Activated CD8-positive, alpha-beta memory T cell treated with anti-CD3 and anti-CD28 coated beads, Interleukin-2, amount 50 U/mL, for 24 hours (primary cell): ENCODE data around the gene DHX29.
"Not testable (repeated sequence)": the region's sequence is repeated elsewhere in the genome, so short reads cannot be mapped to it uniquely, and the experiment has no call there.

Experiments used
- DNase-seq: peaks from one replicate; pipeline ENCODE4 v3.0.0-alpha.2; 2020; ENCODE audit errors: extremely low read depth

DHX29 gene, protein sequence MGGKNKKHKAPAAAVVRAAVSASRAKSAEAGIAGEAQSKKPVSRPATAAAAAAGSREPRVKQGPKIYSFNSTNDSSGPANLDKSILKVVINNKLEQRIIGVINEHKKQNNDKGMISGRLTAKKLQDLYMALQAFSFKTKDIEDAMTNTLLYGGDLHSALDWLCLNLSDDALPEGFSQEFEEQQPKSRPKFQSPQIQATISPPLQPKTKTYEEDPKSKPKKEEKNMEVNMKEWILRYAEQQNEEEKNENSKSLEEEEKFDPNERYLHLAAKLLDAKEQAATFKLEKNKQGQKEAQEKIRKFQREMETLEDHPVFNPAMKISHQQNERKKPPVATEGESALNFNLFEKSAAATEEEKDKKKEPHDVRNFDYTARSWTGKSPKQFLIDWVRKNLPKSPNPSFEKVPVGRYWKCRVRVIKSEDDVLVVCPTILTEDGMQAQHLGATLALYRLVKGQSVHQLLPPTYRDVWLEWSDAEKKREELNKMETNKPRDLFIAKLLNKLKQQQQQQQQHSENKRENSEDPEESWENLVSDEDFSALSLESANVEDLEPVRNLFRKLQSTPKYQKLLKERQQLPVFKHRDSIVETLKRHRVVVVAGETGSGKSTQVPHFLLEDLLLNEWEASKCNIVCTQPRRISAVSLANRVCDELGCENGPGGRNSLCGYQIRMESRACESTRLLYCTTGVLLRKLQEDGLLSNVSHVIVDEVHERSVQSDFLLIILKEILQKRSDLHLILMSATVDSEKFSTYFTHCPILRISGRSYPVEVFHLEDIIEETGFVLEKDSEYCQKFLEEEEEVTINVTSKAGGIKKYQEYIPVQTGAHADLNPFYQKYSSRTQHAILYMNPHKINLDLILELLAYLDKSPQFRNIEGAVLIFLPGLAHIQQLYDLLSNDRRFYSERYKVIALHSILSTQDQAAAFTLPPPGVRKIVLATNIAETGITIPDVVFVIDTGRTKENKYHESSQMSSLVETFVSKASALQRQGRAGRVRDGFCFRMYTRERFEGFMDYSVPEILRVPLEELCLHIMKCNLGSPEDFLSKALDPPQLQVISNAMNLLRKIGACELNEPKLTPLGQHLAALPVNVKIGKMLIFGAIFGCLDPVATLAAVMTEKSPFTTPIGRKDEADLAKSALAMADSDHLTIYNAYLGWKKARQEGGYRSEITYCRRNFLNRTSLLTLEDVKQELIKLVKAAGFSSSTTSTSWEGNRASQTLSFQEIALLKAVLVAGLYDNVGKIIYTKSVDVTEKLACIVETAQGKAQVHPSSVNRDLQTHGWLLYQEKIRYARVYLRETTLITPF (N-terminal part only)

DNA sequence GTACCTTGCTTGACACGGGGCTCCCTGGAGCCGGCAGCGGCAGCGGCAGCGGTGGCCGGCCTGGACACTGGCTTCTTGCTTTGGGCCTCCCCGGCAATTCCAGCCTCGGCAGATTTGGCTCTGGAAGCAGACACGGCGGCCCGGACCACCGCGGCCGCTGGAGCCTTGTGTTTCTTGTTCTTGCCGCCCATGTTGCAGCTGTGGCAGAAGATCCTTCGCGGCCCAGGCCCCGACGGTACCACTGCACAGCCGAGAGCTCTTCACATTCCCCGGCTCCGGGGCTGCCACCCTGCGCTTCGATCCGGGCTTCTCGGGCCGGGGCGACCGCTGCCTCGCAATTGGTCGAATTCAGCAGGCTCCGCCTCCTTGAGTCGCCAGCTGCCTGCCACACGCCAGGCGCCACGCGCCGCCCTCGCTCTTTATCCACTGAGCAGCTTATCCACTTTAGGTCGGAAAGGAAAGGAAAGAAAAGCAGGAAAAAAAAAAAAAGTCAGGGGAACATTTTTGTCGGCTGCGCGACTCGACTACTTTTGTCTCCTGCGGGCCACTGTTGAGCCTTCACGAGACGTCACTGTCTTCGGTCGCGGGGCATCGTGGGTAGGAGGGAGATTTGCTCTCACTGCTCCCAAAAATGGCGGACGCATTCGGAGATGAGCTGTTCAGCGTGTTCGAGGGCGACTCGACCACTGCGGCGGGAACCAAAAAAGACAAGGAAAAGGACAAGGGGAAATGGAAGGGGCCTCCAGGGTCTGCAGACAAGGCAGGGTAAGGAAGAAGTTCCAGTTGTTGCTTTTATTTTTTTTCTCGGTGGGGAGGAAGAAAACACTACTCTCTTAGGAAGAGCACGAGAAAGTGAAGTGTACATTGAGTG, at the start of gene DHX29, which contains the start of gene MTREX:
Gene DHX29 (minus strand): TSS at position 312 of the 871 bp plus-strand sequence. CDS start 121 bp downstream, at position 191.
Gene MTREX (plus strand): TSS at position 607 of the 871 bp plus-strand sequence. CDS start 25 bp downstream, at position 632.
- DNase-seq = peak; percentile 79

DNA sequence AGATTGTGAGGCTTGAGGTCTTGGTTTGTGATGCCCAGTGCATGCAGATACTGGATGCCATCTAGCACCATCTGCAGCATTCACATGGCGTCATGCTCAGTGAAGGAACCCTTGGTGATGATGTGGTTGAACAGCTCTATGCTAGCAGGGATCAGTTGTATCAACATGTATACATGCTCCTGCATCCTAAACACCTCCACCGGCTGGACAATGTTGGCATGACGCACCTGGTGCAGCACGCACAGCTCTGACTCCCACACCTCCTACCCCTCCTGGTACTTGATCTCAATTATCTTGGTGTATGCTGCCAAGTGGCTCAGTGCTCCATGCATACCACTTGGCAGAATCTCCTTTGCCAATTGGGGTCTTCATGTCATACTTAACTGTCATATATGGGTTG, 49.4 kb upstream of the DHX29 start:
- no peak for DNase-seq

DNA sequence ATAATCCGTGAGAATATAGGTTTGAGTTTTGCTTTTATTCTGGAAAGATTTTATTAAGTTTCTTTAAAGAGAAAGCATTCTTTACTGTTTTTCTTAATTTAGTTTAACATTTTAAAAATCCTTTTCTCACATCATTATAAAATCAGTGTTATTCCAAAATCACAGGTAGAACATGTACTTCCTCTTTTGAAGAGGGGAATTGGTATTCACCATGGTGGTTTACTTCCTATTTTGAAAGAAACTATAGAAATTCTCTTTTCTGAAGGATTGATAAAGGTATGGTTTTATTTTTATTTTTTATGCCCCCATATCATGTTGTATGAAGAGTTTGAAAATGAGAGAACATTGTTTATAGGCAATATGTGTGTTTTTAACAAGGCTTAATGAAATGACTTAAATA, 43.3 kb upstream of the DHX29 start:
- DNase-seq = no peak

DNA sequence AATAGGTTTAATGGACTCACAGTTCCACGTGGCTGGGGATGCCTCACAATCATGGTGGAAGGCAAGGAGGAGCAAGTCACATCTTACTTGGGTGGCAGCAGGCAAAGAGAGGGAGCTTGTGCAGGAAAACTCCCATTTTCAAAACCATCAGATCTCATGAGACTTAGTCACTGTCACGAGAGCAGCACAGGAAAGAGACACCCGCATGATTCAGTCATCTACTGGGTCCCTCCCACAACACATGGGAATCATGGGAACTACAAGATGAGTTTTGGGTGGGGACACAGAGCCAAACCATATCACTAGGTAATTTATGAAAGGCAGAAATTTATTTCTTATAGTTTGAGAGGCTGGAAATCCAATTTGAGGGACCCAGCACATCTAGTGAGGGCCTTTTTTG, 40.3 kb upstream of the DHX29 start:
- no peak for DNase-seq

DNA sequence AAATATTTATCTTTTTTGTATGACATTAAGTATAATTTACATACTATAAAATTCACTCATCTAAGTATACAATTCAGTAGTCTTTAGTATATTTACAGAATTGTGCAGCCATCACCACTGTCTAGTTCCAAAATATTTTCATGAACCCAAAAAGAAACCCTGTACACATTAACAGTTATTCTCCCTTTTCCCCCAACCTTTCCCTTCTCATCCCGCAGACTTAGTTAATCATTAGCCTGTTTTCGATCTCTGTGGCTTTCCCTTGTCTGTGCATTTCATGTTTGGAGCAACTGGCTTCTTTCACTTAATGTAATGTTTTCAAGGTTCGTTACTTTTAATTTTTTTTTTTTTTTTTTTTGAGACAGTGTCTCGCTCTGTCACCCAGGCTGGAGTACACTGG, 37.8 kb upstream of the DHX29 start:
- no peak for DNase-seq

DNA sequence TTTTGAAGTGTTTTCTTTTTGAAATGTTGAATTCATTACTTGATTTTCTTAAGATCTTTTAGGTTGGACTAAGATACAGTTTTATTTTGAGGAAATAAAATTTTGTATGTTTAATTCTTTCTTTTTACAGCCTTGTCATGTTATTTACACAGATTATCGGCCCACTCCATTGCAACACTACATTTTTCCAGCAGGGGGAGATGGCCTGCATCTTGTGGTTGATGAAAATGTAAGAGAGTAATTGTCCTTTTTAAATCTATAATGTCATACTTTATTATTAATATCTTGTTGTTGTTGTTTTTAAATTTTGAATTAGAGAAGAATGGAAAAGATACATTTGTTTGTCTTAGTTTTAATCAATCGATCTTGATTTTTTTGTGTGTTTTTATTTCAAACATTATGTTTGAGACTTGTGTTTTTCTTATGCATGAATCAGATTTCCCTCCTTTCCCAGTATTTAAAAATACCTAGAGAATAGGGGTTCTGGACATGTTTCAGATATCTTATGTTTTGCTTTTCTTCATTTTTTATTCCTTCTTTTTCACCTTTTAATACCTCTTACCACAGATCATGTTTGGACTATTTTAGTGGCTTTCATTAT, 37.0 kb upstream of the DHX29 start:
- DNase-seq = peak; percentile 18

DNA sequence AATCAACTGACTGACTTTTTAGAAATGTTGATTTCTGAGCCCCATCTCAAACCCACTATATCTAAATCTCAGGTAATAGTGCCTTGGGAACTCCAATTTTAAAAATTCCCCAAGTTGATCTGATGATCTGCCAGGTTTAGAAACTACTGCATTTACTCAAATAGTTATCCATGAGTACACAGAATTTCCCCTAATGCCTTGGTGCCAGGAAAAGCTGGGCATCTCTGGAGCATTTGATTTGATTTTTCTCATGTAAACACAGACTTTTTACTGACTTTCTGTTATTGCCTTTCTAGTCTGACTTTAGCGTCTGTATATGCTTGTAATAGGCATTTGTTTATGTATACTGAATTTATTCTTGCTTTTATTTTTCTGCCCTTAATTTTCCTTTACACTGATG, 36.1 kb upstream of the DHX29 start:
- no peak for DNase-seq

DNA sequence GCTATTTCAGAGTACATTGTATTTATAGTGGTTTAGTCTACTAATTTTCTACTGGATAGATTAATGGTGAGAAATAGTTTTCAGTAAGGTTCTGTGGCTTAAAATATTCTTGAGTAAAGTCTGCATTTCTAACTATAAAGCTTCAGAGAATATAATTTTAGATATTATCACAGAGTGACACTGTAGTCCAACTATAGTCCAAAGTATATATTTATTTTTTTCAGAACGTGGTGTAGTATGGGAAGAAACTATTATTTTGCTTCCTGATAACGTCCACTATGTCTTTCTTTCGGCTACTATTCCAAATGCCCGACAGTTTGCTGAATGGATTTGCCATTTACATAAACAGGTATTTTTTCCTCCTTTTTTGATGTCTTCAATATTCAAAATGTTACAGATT, 35.6 kb upstream of the DHX29 start:
- DNase-seq = no peak

DNA sequence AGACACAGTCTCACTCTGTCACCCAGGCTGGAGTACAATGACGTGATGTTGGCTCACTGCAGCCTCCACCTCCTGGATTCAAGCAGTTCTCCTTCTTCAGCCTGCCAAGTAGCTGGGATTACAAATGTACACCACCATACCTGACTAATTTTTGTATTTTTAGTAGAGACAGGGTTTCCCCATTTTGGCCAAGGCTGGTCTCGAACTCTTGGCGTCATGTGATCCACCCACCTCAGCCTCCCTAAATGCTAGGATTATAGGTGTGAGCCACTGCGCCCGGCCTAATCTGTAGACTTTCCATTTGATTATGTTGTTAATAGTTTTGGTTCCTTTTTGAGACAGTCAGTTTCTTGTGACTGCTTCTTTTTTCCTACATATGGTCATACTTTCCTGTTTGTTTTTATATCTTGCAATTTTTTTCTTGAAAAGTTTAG, 31.3 kb upstream of the DHX29 start:
- peak; percentile 13 for DNase-seq

DNA sequence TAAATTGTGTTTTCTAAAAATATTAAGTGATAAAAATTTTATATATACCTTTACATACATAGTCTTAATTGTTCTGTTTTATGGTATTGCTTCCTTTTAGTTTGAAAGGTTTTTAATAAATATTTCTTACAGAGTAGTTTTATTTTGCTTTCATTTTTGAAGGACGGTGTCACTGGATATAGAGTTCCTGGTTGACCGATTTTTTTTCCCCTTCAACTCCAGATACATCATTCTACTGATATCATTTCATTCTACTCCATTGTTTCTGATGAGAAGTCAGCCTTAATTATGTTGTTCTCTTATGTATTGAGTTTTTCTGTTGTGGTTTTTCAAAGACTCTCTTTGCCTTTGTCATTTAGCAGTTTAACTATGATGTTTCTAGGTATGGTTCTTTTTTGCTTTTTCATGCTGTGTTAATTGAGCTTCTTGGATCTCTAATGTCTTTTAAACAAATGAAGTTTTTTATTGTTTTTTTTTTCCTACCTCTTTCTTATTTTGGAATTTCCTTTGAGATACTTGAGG, 30.7 kb upstream of the DHX29 start:
- no peak for DNase-seq

DNA sequence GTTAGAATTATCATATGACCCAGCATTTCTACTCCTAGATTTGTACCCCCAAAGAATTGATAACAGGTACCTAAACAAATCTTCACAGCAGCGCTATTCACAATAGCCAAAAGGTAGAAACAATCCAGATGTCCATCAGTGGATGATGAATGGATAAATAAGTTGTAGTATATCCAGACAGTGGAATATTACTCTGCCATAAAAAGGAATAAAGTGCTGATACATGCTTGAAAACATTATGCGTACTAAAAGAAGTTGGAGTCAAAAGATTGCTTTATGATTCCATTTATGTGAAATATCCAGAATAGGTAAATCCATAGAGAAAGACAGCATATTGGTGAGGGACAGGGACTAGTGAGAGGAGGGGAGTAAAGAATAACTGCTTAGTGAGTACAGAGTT, 26.3 kb upstream of the DHX29 start:
- no peak for DNase-seq

DNA sequence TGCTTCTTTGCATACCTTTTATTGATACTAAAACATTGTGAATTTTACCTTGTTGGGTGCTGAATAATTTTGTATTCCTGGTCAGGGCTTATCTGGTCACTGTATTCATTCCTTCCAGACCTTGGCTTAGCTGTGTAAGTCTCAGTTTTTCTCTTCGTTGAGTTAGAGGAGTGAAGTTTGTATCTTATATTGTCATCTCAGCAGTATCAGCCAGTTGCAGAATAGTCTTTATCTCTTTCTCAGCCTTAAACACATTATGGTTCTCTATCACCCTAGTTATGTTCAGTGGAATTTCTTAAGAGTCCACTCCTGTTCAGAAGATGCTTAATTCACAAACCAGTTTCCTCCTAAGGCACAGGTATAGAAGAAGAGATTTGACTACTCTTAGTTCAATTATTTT, 25.5 kb upstream of the DHX29 start:
- no peak for DNase-seq

DNA sequence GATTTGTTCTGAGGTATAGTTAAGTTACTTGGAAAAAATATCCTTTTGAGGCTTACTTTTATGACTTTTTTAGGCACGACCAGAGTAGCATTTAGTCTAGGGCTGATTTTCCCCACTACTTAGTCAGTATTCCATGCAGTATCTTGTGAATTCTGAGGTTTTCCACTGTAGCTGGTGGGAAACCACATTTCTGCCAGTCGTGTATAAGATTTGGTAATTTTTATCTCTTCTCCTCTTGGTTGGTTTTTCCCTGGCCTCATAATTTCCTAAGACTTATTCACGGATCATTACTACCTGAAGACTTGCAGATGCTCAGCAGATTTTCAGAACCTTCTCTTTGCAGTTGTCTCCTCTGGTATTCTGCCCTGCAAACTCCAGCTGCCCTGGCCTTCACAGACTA, 23.8 kb upstream of the DHX29 start:
- DNase-seq = no peak

DNA sequence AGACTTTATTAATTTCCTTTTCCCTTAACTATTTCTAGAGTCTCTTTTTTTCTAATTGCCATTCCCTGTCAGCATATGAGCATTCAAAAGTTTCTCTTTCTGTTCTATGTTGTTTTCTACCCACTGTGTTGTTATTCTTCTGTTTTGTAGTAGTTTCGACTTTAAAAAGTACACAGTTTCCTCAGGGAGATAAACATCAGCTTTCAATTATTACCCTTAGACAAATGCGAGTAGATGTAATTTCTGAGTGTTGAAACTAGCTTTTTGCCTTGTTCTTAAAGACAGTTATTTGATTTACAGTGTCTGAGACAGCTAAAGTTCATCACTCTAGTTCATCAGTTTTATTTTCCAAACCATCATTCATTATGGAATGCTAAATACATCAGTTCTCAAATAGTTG, 19.8 kb upstream of the DHX29 start:
- DNase-seq = no peak

DNA sequence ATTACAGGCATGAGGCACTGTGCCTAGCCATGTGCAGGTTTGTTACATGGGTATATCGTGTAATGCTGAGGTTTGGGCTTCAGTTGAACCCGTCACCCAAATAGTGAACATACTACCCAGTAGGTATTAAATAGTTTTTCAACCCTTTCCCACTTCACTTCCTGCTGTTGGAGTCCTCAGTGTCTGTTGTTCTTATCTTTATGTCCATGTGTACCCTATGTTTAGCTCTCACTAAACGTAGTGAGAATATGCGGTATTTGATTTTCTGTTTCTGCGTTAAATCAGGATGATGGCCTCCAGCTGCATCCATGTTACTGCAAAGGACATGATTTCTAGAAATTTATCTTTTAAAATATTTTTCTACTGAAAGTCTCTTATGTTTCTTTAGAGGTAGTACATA, 18.1 kb upstream of the DHX29 start:
- DNase-seq = no peak

DNA sequence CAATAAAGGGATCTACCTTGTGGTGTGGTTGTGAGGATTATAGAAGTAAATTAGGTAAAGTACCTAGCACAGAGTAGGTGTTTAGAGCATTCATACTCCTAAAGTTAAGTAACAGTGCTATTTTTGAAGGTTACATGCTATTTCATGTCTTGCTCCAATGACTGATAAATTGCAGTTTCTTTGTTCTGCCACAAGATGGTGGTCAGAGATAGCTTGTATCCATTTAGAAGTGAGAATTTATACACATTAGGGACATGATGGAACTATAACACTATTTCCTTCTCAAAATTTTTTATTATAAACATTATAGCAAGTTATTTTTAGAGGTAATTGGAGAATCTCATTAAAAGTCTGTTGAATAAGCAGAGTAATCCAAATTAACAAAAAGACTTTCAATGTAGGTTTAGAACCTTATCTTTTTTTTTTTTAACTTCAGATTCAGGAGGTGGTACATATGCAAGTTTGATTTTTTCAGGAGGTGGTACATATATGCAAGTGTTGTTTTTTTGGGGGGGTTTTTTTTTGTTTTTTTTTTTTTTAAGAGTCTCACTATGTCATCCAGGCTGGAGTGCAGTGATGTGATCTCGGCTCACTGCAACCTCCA, 17.4 kb upstream of the DHX29 start:
- no peak for DNase-seq

DNA sequence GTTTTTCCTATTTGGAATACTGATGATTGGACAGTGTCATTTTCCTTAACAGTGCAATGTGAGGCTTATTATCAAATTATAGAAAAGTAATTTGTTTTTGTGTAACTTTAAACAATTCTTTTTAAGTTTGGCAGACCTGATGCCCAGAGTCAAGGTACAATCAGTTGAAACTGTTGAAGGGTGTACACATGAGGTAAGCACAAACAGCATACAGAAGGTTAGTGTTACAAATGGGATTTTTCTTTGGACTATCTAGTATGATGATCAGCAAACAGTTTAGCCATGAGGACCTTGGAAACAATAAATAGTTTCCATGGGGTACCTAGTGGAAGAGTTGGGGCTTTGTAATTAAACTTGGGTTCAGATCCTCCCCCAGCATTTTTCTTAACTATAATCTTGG, 16.5 kb upstream of the DHX29 start:
- no peak for DNase-seq

DNA sequence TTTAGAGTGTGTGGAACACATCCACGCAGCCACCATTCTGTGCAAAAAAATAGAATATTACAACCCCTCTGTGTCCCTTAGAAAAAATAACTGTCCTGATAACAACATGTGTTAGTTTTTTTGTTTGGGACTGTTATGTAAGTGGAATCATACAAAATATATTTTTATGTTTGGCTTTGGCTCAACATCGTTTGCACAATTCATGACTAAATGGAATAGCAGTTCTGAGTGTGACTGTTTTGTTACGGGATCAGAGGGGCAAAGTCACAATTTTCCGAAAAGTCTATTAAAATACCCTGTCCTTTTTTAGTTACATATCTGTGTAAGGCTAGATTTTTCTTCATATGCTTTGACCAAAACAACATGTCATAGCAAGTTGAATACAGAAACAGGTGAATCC, 13.1 kb upstream of the DHX29 start:
- DNase-seq = no peak

DNA sequence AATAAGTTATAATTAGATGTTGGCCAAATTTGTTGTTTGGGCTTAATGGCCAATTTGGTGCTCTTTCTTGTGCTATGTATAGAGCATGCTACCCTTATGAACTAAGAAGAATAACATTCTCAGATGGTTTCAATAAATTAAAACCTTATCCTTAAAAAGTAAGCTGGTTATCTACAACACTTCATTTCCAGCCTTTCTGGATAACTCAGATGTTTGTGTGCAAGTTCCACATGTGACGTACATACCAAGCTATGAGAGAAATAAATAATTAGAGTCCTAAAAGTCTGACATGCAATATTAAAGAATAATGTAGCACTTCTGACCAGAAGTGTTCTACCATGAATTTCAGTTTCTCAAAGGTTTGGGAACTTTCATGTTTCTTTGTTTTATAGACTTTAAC, 12.0 kb upstream of the DHX29 start:
- no peak for DNase-seq

DNA sequence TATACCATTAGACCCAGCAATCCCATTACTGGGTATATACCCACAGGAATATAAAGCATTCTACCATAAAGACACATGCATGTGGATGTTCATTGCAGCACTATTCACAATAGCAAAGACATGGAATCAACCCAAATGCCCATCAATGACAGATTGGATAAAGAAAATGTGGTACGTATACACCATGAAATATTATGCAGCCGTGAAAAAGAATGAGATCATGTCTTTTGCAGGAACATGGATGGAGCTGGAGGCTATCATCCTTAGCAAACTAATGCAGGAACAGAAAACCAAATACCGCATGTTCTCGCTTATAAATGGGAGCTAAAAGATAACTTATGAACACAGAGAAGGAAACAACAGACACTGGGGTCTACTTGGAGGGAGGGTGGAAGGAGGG, 10.7 kb upstream of the DHX29 start:
- not testable (repeated sequence) for DNase-seq
